PFSK-1 (cell line): ENCODE measurements around the gene STRN4.

Experiments used
- FOXP2 ChIP-seq: optimal IDR thresholded peaks from 2 replicates; pipeline ENCODE3; 2011; ENCODE audit warnings: borderline replicate concordance, control low read depth, inconsistent platforms; ENCODE audit not compliant: insufficient read depth; ENCODE audit errors: extremely low read length, extremely low read depth
- POLR2AphosphoS5 ChIP-seq: IDR thresholded peaks from 2 replicates; pipeline ENCODE4 v1.6.1; 2012; ENCODE audit warnings: low read depth, mild to moderate bottlenecking, control low read depth, low read length, moderate library complexity
- REST ChIP-seq, 2 experiments: IDR thresholded peaks; 2 replicates each; pipeline versions ENCODE4 v1.6.1 to v1.8.0; 2011 to 2012; ENCODE audit warnings: low read depth in 2 of 2, low read length in 2 of 2, control low read depth in 1 of 2, inconsistent platforms in 1 of 2, mild to moderate bottlenecking in 1 of 2, moderate library complexity in 1 of 2; ENCODE audit not compliant: insufficient read depth in 1 of 2
- SIN3A ChIP-seq: IDR thresholded peaks from 2 replicates; pipeline ENCODE4 v1.6.1; 2012; ENCODE audit warnings: mild to moderate bottlenecking, low read length, moderate library complexity, borderline replicate concordance; ENCODE audit not compliant: insufficient read depth
- TAF1 ChIP-seq: IDR thresholded peaks from 2 replicates; pipeline ENCODE4 v1.6.1; 2012; ENCODE audit warnings: low read length, control low read depth, borderline replicate concordance; ENCODE audit not compliant: insufficient read depth

Gene STRN4

GRCh38 chr19:46697204-46697960 lies 48.9 kb downstream of the STRN4 start:
- TF ChIP-seq REST (IDR thresholded peaks at IDR 0.05; ENCODE audit: insufficient read depth in 1 of 2, low read depth in 2 of 2, low read length in 2 of 2) (no peak), TAF1 (no peak), SIN3A (no peak)

GRCh38 chr19:46696866-46697203 lies 49.4 kb downstream of the STRN4 start:
- TF ChIP-seq REST (IDR thresholded peaks at IDR 0.05; ENCODE audit: insufficient read depth in 1 of 2, low read depth in 2 of 2, low read length in 2 of 2) (no peak), POLR2AphosphoS5 (no peak), SIN3A (no peak), FOXP2 (no peak), TAF1 (no peak)

GRCh38 chr19:46696052-46696451 lies 50.2 kb downstream of the STRN4 start:
- TF ChIP-seq TAF1 (no peak), SIN3A (no peak), REST (IDR thresholded peaks at IDR 0.05; ENCODE audit: insufficient read depth in 1 of 2, low read depth in 2 of 2, low read length in 2 of 2) (no peak), FOXP2 (no peak), POLR2AphosphoS5 (no peak)

- no peak for TF ChIP-seq TAF1
- TF ChIP-seq REST (IDR thresholded peaks at IDR 0.05; ENCODE audit: insufficient read depth in 1 of 2, low read depth in 2 of 2, low read length in 2 of 2) = no peak
- TF ChIP-seq FOXP2 = no peak
- TF ChIP-seq POLR2AphosphoS5 = no peak
- no peak for TF ChIP-seq SIN3A
Observed at GRCh38 chr19:46693760-46694159, 52.5 kb downstream of the STRN4 start.
